ENCODE measurements around the gene KRT72. TPM values are rescaled to one million over a fixed set of nuclear protein-coding genes. Genes with fewer than 3 reads are reported as not detected.

Gene KRT72
- total RNA-seq, 2 experiments from 2014 or later, result 0.16 to 0.32 TPM

DNA sequence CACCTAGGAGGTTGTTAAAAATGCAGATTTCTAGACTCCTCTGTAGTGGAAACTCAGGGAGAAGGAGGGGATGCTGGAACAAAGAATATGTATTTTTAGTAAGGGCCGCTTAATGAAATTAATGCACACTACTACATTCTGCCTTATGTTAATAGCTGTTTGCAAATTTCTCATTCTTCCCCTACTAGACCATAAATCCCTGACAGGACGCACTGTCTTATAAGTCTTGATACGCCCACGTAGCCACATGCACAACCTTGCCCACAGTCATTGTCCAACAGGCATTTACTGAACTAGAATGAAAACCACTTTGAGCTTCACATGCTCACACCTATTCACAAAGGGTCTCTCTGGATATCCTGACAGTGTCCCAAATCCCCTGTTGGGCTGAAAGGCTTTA is 40.2 kb upstream of the KRT72 start:
- peaks cover 33% of the 10 kb centered on the region for H3K4me1 Mint-ChIP-seq (ENCODE audit: low read depth)
- no peak for TF ChIP-seq CTCF (IDR thresholded peaks at IDR 0.05)
- ChIA-PET POLR2A (no interaction called here), CTCF (interaction anchor here (1.0 to 1.5 kb wide), 2 partner anchors 18 to 269 kb away, joined by 3 read pairs; no protein-coding TSS in a partner anchor)
- H3K4me3 Mint-ChIP-seq, result no peak overlapping the region
- H3K27ac Mint-ChIP-seq, result no peak overlapping the region
- H3K9me3 Mint-ChIP-seq, result no peaks in the 10 kb centered on the region
- DNase-seq (no peak), ATAC-seq (no peak)
- intact Hi-C loops (cut with micrococcal nuclease), result no loop called here
- no peaks in the 10 kb centered on the region for H3K27me3 Mint-ChIP-seq
- H3K36me3 Mint-ChIP-seq (ENCODE audit: low read depth), result no peaks in the 10 kb centered on the region

- no peaks in the 10 kb centered on the region for H3K36me3 Mint-ChIP-seq (ENCODE audit: low read depth)
Observed at GRCh38 chr12:52637299-52637698, 36.0 kb upstream of the KRT72 start.

GRCh38 chr12:52636592-52637258 is 35.5 kb upstream of the KRT72 start:
- no peak overlapping the region for H3K4me3 Mint-ChIP-seq
- no peak for DNase-seq
- H3K36me3 Mint-ChIP-seq (ENCODE audit: low read depth), result no peaks in the 10 kb centered on the region
- POLR2A ChIA-PET, result interaction anchor here (0.5 kb wide), 1 partner anchor 945 kb away, joined by 3 read pairs; no protein-coding TSS in a partner anchor
- no peaks in the 10 kb centered on the region for H3K9me3 Mint-ChIP-seq
- no peak for ATAC-seq
- H3K4me1 Mint-ChIP-seq (ENCODE audit: low read depth), result peaks cover 31% of the 10 kb centered on the region
- intact Hi-C loops (cut with micrococcal nuclease), result no loop called here
- CTCF ChIA-PET, result no interaction called here
- no peak overlapping the region for H3K27ac Mint-ChIP-seq
- no peaks in the 10 kb centered on the region for H3K27me3 Mint-ChIP-seq
- TF ChIP-seq CTCF (IDR thresholded peaks at IDR 0.05), result no peak

More at GRCh38 chr12:52637299-52637698, 36.0 kb upstream of the KRT72 start:
- H3K4me1 Mint-ChIP-seq (ENCODE audit: low read depth), result peaks cover 30% of the 10 kb centered on the region
- POLR2A ChIA-PET, result no interaction called here
- ATAC-seq (no peak), DNase-seq (no peak)
- no peaks in the 10 kb centered on the region for H3K27me3 Mint-ChIP-seq
- H3K9me3 Mint-ChIP-seq, result no peaks in the 10 kb centered on the region
- H3K4me3 Mint-ChIP-seq, result no peak overlapping the region
- intact Hi-C loops (cut with micrococcal nuclease), result no loop called here
- CTCF ChIA-PET, result no interaction called here
- TF ChIP-seq CTCF (IDR thresholded peaks at IDR 0.05), result no peak
- no peak overlapping the region for H3K27ac Mint-ChIP-seq

- TF ChIP-seq CTCF (IDR thresholded peaks at IDR 0.05), result no peak
- ChIA-PET POLR2A (interaction anchor here (0.5 kb wide), 1 partner anchor 944 kb away, joined by 3 read pairs; no protein-coding TSS in a partner anchor), CTCF (no interaction called here)
- no peak overlapping the region for H3K4me3 Mint-ChIP-seq
- H3K9me3 Mint-ChIP-seq, result no peaks in the 10 kb centered on the region
- H3K27ac Mint-ChIP-seq, result no peak overlapping the region
- peaks cover 34% of the 10 kb centered on the region for H3K4me1 Mint-ChIP-seq (ENCODE audit: low read depth)
- intact Hi-C loops (cut with micrococcal nuclease), result no loop called here
- ATAC-seq (no peak), DNase-seq (no peak)
- H3K27me3 Mint-ChIP-seq, result no peaks in the 10 kb centered on the region
- no peaks in the 10 kb centered on the region for H3K36me3 Mint-ChIP-seq (ENCODE audit: low read depth)
Observed at GRCh38 chr12:52636189-52636588, 34.9 kb upstream of the KRT72 start.

DNA sequence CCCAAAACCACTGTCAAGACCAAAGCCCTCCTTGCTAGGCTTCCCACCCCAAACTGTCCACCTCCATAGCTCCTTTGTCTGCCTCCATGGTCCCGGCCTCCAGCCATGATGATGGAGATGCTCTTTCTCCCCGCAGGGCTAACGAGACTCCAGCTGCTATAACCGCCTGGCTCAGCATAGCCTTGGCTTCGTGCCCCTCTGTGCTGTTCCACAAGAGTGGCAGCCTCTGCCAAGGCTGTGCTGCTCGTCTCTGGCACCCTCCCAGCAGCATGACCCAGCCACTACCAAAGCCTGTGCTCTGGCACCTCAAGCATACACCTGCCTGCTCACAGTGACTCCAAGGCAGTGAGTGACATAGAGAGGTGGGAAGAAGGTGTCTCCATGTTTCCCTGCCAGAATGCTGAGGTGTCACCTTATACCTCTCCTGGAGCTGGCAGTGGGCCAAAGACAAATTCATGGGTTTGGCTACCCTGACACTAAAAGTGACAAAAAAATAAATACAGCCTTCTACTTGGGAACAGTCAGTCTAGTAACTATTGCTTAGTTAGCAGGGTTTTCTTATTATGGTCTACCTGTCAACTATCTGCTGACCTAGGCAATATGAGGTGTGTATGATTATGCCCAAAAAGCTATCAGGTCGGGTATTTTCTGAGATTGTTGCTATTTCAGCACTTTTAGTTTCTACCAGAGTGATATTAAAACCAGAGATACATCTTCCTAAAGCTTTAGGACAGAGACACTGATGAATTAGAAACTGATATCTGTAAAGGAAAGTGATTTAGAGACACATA is 33.2 kb upstream of the KRT72 start:
- DNase-seq (no peak), ATAC-seq (no peak)
- Mint-ChIP-seq H3K4me3 (no peak overlapping the region), H3K4me1 (ENCODE audit: low read depth) (peaks cover 44% of the 10 kb centered on the region), H3K27ac (no peak overlapping the region), H3K36me3 (ENCODE audit: low read depth) (no peaks in the 10 kb centered on the region), H3K9me3 (no peaks in the 10 kb centered on the region), H3K27me3 (no peaks in the 10 kb centered on the region)
- intact Hi-C loops (cut with micrococcal nuclease), result no loop called here
- ChIA-PET POLR2A (no interaction called here), CTCF (interaction anchor here (1.1 to 2.3 kb wide), 5 partner anchors 17 to 251 kb away, joined by 3 to 9 read pairs (median 3); no protein-coding TSS in a partner anchor)
- no peak for TF ChIP-seq CTCF (IDR thresholded peaks at IDR 0.05)

Measured in activated CD8-positive, alpha-beta T cell treated with anti-CD3 and anti-CD28 coated beads for 36 hours (primary cell).